Measurements from ENCODE around the gene ENPP4.
A peak's percentile ranks its signal among the peaks of the same experiment; 100 is the strongest.
"Not testable (repeated sequence)": the region's sequence is repeated elsewhere in the genome, so short reads cannot be mapped to it uniquely, and the experiment has no call there.

ENPP4 gene

GRCh38 chr6:46131291-46131690, 1.5 kb downstream of the ENPP4 start:
- DNase-seq (ENCODE audit: low read depth), result not testable (repeated sequence)

GRCh38 chr6:46134216-46134615, 4.4 kb downstream of the ENPP4 start:
- no peak for DNase-seq (ENCODE audit: low read depth)

GRCh38 chr6:46135176-46135575, 5.4 kb downstream of the ENPP4 start:
- DNase-seq (ENCODE audit: low read depth), result no peak

GRCh38 chr6:46136831-46137230, 7.0 kb downstream of the ENPP4 start:
- no peak for DNase-seq (ENCODE audit: low read depth)

GRCh38 chr6:46137387-46137786, 7.6 kb downstream of the ENPP4 start:
- no peak for DNase-seq (ENCODE audit: low read depth)

GRCh38 chr6:46138281-46138680, 8.5 kb downstream of the ENPP4 start:
- no peak for DNase-seq (ENCODE audit: low read depth)

GRCh38 chr6:46144270-46144669, 14.5 kb downstream of the ENPP4 start:
- DNase-seq (ENCODE audit: low read depth), result no peak

GRCh38 chr6:46149066-46149465, 19.3 kb downstream of the ENPP4 start:
- not testable (repeated sequence) for DNase-seq (ENCODE audit: low read depth)

- DNase-seq (ENCODE audit: low read depth), result no peak
Observed at GRCh38 chr6:46156701-46157100, 26.9 kb downstream of the ENPP4 start.

- no peak for DNase-seq (ENCODE audit: low read depth)
Observed at GRCh38 chr6:46159229-46159628, 29.4 kb downstream of the ENPP4 start.

- no peak for DNase-seq (ENCODE audit: low read depth)
Observed at GRCh38 chr6:46160102-46160501, 30.3 kb downstream of the ENPP4 start.

- no peak for DNase-seq (ENCODE audit: low read depth)
Observed at GRCh38 chr6:46170357-46171289, 40.8 kb downstream of the ENPP4 start, which contains the start of gene ENPP5. Gene ENPP5 (minus strand): TSS chr6:46170980. CDS start chr6:46168262, 2,718 bp downstream.

- no peak for DNase-seq (ENCODE audit: low read depth)
Observed at GRCh38 chr6:46172176-46172575, 42.4 kb downstream of the ENPP4 start.

- no peak for DNase-seq (ENCODE audit: low read depth)
Observed at GRCh38 chr6:46174904-46175303, 45.1 kb downstream of the ENPP4 start.

- no peak for DNase-seq (ENCODE audit: low read depth)
Observed at GRCh38 chr6:46175446-46175845, 45.7 kb downstream of the ENPP4 start.

GRCh38 chr6:46175976-46176375, 46.2 kb downstream of the ENPP4 start:
- no peak for DNase-seq (ENCODE audit: low read depth)

GRCh38 chr6:46184114-46184513, 54.3 kb downstream of the ENPP4 start:
- peak; percentile 72 for DNase-seq (ENCODE audit: low read depth)

- DNase-seq (ENCODE audit: low read depth), result no peak
Observed at GRCh38 chr6:46186583-46186982, 56.8 kb downstream of the ENPP4 start.

GRCh38 chr6:46189726-46190125, 59.9 kb downstream of the ENPP4 start:
- no peak for DNase-seq (ENCODE audit: low read depth)

GRCh38 chr6:46190889-46191288, 61.1 kb downstream of the ENPP4 start:
- DNase-seq (ENCODE audit: low read depth), result no peak

- DNase-seq (ENCODE audit: low read depth), result peak; percentile 47
Observed at GRCh38 chr6:46191961-46192360, 62.2 kb downstream of the ENPP4 start.

Data from GM04504 (cell line).